Ovary (tissue), 9 donors: Measurements from ENCODE around the gene SSMEM1. TPM values are rescaled to one million over a fixed set of nuclear protein-coding genes. Genes with fewer than 3 reads are reported as not detected.

ENCODE experiments used
- DNase-seq, 5 donors: peaks; one replicate each; pipeline ENCODE4 v3.0.0-alpha.2; 2019 to 2020
- H3K27ac ChIP-seq, 2 donors: fragments of 200-600 bp; one replicate each; pipeline versions ENCODE4 v1.5.1 to v1.8.0; 2019 to 2022
- H3K27me3 ChIP-seq: fragments of 200-600 bp; one replicate; pipeline ENCODE4 v1.8.0; 2022
- H3K36me3 ChIP-seq: fragments of 200-600 bp; sonication (generic); one replicate; pipeline ENCODE4 v1.5.1; 2019
- H3K4me1 ChIP-seq: one replicate; pipeline ENCODE4 v1.8.1; 2013; ENCODE audit warnings: mild to moderate bottlenecking, moderate library complexity; ENCODE audit not compliant: insufficient read depth
- H3K4me3 ChIP-seq: fragments of 200-600 bp; sonication (generic); one replicate; pipeline ENCODE4 v1.5.1; 2017
- H3K9me3 ChIP-seq, 2 donors: fragments of 200-600 bp in 1 of 2; sonication (generic) in 1 of 2; one replicate each; pipeline versions ENCODE4 v1.5.1 to v1.8.1; 2013 to 2019; ENCODE audit warnings: mild to moderate bottlenecking in 1 of 2, moderate library complexity in 1 of 2
- CTCF ChIP-seq, 3 donors: fragments of 450-650 bp in 2 of 3; fragments of 200-600 bp in 1 of 3; IDR thresholded peaks; one replicate each; pipeline versions ENCODE4 v1.5.1 to v1.8.0; 2016 to 2022; ENCODE audit warnings: antibody characterized with exemption in 3 of 3, mild to moderate bottlenecking in 1 of 3
- EP300 ChIP-seq: sonication (generic); formaldehyde crosslinking; IDR thresholded peaks from one replicate; pipeline ENCODE4 v1.6.1; 2017; ENCODE audit warnings: antibody characterized with exemption
- POLR2A ChIP-seq: fragments of 450-650 bp; IDR thresholded peaks from one replicate; pipeline ENCODE4 v1.6.1; 2017; ENCODE audit warnings: antibody characterized with exemption, mild to moderate bottlenecking, moderate library complexity
- WGBS, 3 donors: extraction: QIAGEN DNeasy Blood & Tissue Kit in 1 of 3; methylation state at CpG; one replicate each; pipeline versions ENCODE4 v1.1.5 to v1.1.7; 2013 to 2017; 5-methylcytosine and 5-hydroxymethylcytosine counted together
- intact Hi-C, 4 donors: fragments of 100-400 bp; cut with DNase I; formaldehyde crosslinking; loops; one replicate each; pipeline versions ENCODE4 v1.11.0 to v1.15.1; 2022 to 2023
- polyA plus RNA-seq, 2 donors: library from polyadenylated mRNA; stranded (reverse); fragments of 200-250 nt in 1 of 2; fragments of 350-450 nt in 1 of 2; fragmentation: Illumina TruSeq in 1 of 2; extraction: RNeasy Lipid Tissue Mini Kit (QIAGEN cat#74804) in 1 of 2; gene quantifications; one replicate each; pipeline ENCODE4 v1.2.3, GENCODE V29; 2013 to 2014
- total RNA-seq, 7 donors: library from RNA; depleted of rRNA in 2 of 7; stranded (reverse); fragments of >200 nt in 2 of 7; fragmentation: NEBNext Ultra II Directional in 3 of 7; extraction: Animal tissue kit (Norgen Biotek cat#: 25700) in 3 of 7; gene quantifications; one replicate each; pipeline versions ENCODE4 v1.1.0 to v1.2.4, GENCODE V29; 2016 to 2023
- donor health status: DM: no; HTN: no; CAD: no; lungs with moderate emphysema.
- donor health status: DM: no; HTN: no; CAD: no.
- donor health status: Bipolar disorder and iron deficiency.
- donor health status: DM: yes; HTN: yes; CAD: no.
- donor health status: DM: no; HTN: no; CAD: no.
- donor health status: DM: yes; HTN: yes; CAD: no.

Gene SSMEM1
- total and polyA plus RNA-seq, 9 donors: not detected

GRCh38 chr7:130213828-130214227, 6.2 kb downstream of the SSMEM1 start:
- no peak for DNase-seq
- Histone ChIP-seq H3K9me3 (no peaks in the 10 kb centered on the region), H3K4me1 (no peaks in the 10 kb centered on the region), H3K27me3 (no peaks in the 10 kb centered on the region), H3K36me3 (no peaks in the 10 kb centered on the region), H3K4me3 (no peak overlapping the region), H3K27ac (no peak overlapping the region)
- WGBS, 3 donors: 83 to 87% (median 83%) methylated on average over 1 of the region's 1 CpG
- intact Hi-C loops: no loop called here
- no peak for TF ChIP-seq EP300
- no peak for TF ChIP-seq POLR2A
- TF ChIP-seq CTCF (IDR thresholded peaks at IDR 0.05): no peak

GRCh38 chr7:130216025-130216424, 8.4 kb downstream of the SSMEM1 start:
- no peak for DNase-seq
- no peaks in the 10 kb centered on the region for H3K4me1 ChIP-seq
- WGBS, 3 donors: 94% methylated on average over 9 of the region's 9 CpGs

GRCh38 chr7:130216750-130217149, 9.1 kb downstream of the SSMEM1 start:
- no peak overlapping the region for H3K4me3 ChIP-seq
- WGBS, 3 donors: 50 to 60% (median 59%) methylated on average over 1 of the region's 1 CpG
- H3K4me1 ChIP-seq: no peaks in the 10 kb centered on the region
- no peaks in the 10 kb centered on the region for H3K9me3 ChIP-seq
- no peak for DNase-seq
- TF ChIP-seq CTCF (IDR thresholded peaks at IDR 0.05) (no peak), POLR2A (no peak), EP300 (no peak)
- H3K27me3 ChIP-seq: no peaks in the 10 kb centered on the region
- intact Hi-C loops: no loop called here
- no peak overlapping the region for H3K27ac ChIP-seq
- H3K36me3 ChIP-seq: no peaks in the 10 kb centered on the region

More at GRCh38 chr7:130216025-130216424, 8.4 kb downstream of the SSMEM1 start:
- intact Hi-C loops: no loop called here
- no peaks in the 10 kb centered on the region for H3K27me3 ChIP-seq
- H3K36me3 ChIP-seq: no peaks in the 10 kb centered on the region
- no peak overlapping the region for H3K27ac ChIP-seq
- no peaks in the 10 kb centered on the region for H3K9me3 ChIP-seq
- H3K4me3 ChIP-seq: no peak overlapping the region
- no peak for TF ChIP-seq EP300
- TF ChIP-seq POLR2A: no peak
- TF ChIP-seq CTCF (IDR thresholded peaks at IDR 0.05): no peak

- 90 to 93% (median 91%) methylated on average over 5 of the region's 5 CpGs for WGBS, 3 donors
- no peaks in the 10 kb centered on the region for H3K4me1 ChIP-seq
- no peaks in the 10 kb centered on the region for H3K27me3 ChIP-seq
- H3K9me3 ChIP-seq: no peaks in the 10 kb centered on the region
- no peak for TF ChIP-seq CTCF (IDR thresholded peaks at IDR 0.05)
- no peak for TF ChIP-seq EP300
- no peak for TF ChIP-seq POLR2A
- no peak overlapping the region for H3K27ac ChIP-seq
- DNase-seq: no peak
- H3K4me3 ChIP-seq: no peak overlapping the region
- no peaks in the 10 kb centered on the region for H3K36me3 ChIP-seq
- intact Hi-C loops: no loop called here
Observed at GRCh38 chr7:130218806-130219620, 11.4 kb downstream of the SSMEM1 start.
